ENCODE results near the gene KRTAP12-4.
"Not testable (repeated sequence)": the region's sequence is repeated elsewhere in the genome, so short reads cannot be mapped to it uniquely, and the experiment has no call there.

KRTAP12-4 gene

GRCh38 chr21:44610157-44610843 is 44.2 kb downstream of the KRTAP12-4 start:
- DNase-seq (ENCODE audit: low read depth) = not testable (repeated sequence)

- no peak for DNase-seq (ENCODE audit: low read depth)
These were observed 45.3 kb downstream of the KRTAP12-4 start for GRCh38 chr21:44609193-44609592.

- DNase-seq (ENCODE audit: low read depth) = no peak
These were observed 48.0 kb downstream of the KRTAP12-4 start for GRCh38 chr21:44606495-44606894.

Measured in stimulated activated CD8-positive, alpha-beta memory T cell treated with anti-CD3 and anti-CD28 coated beads, Interleukin-15, amount 100 ng/mL, for 24 hours (primary cell).